Lower leg skin (tissue), 4 donors: ENCODE data around the gene HLA-B. TPM values are rescaled to one million over a fixed set of nuclear protein-coding genes. Genes with fewer than 3 reads are reported as not detected.
A peak's percentile ranks its signal among the peaks of the same experiment; 100 is the strongest.

ENCODE experiments used
- DNase-seq, 2 donors: peaks; one replicate each; pipeline ENCODE4 v3.0.0-alpha.2; 2019; ENCODE audit warnings: low spot score in 2 of 2
- H3K4me3 ChIP-seq: fragments of 200-600 bp; sonication (generic); 2 replicates; pipeline ENCODE4 v1.5.1; 2017; ENCODE audit warnings: mild to moderate bottlenecking, low read depth; ENCODE audit not compliant: poor library complexity, severe bottlenecking
- POLR2A ChIP-seq, 2 donors: fragments of 450-650 bp; IDR thresholded peaks; one replicate each; pipeline ENCODE4 v1.6.1; 2016 to 2017; ENCODE audit warnings: antibody characterized with exemption in 2 of 2, mild to moderate bottlenecking in 1 of 2, moderate library complexity in 1 of 2
- WGBS, 2 donors: methylation state at CpG; one replicate each; pipeline ENCODE4 v1.1.5; 2018; 5-methylcytosine and 5-hydroxymethylcytosine counted together
- intact Hi-C: fragments of 100-400 bp; cut with DNase I; formaldehyde crosslinking; loops from one replicate; pipeline ENCODE4 v1.15.0; 2023; ENCODE audit warnings: low total_unique reads
- total RNA-seq, 4 donors: library from RNA; depleted of rRNA; stranded (reverse); fragments of >200 nt; gene quantifications; one replicate each; pipeline ENCODE4 v1.1.0, GENCODE V29; 2016
- TF ChIP-seq, protein P1 (sequence below), 3 donors: fragments of 450-650 bp; IDR thresholded peaks; one replicate each; pipeline ENCODE4 v1.5.1; 2016; ENCODE audit warnings: antibody characterized with exemption in 3 of 3, mild to moderate bottlenecking in 3 of 3, moderate library complexity in 2 of 3

The HLA-B gene
- total RNA-seq, 4 donors from 2014 or later: 1,061 to 2,090 (median 1,325) TPM

DNA sequence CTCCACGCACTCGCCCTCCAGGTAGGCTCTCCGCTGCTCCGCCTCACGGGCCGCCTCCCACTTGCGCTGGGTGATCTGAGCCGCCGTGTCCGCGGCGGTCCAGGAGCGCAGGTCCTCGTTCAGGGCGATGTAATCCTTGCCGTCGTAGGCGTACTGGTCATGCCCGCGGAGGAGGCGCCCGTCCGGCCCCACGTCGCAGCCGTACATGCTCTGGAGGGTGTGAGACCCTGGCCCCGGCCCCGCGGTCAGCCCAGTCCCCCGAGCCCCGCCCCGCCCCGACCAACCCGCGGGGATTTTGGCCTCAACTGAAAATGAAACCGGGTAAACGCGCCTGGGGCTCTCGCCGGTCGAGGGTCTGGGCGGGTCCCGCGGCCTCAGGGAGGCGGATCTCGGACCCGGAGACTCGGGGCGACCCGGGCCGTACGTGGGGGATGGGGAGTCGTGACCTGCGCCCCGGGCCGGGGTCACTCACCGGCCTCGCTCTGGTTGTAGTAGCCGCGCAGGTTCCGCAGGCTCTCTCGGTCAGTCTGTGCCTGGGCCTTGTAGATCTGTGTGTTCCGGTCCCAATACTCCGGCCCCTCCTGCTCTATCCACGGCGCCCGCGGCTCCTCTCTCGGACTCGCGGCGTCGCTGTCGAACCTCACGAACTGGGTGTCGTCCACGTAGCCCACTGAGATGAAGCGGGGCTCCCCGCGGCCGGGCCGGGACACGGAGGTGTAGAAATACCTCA is 598 bp downstream of the HLA-B start:
- H3K4me3 ChIP-seq: peak overlapping the region; percentile 60
- WGBS, 2 donors: 1% methylated on average over 36 of the region's 83 CpGs; no CpG with 5 or more reads in 1 of the 2 donors
- DNase-seq: no peak
- intact Hi-C loops: loop anchor here (10.0 kb wide), 1 partner anchor 82 kb away; the partner anchor contains the start of gene HLA-C
- TF ChIP-seq POLR2A (IDR thresholded peaks at IDR 0.05): no peak
- TF ChIP-seq, protein P1, sequence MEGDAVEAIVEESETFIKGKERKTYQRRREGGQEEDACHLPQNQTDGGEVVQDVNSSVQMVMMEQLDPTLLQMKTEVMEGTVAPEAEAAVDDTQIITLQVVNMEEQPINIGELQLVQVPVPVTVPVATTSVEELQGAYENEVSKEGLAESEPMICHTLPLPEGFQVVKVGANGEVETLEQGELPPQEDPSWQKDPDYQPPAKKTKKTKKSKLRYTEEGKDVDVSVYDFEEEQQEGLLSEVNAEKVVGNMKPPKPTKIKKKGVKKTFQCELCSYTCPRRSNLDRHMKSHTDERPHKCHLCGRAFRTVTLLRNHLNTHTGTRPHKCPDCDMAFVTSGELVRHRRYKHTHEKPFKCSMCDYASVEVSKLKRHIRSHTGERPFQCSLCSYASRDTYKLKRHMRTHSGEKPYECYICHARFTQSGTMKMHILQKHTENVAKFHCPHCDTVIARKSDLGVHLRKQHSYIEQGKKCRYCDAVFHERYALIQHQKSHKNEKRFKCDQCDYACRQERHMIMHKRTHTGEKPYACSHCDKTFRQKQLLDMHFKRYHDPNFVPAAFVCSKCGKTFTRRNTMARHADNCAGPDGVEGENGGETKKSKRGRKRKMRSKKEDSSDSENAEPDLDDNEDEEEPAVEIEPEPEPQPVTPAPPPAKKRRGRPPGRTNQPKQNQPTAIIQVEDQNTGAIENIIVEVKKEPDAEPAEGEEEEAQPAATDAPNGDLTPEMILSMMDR (IDR thresholded peaks at IDR 0.05): no peak

DNA sequence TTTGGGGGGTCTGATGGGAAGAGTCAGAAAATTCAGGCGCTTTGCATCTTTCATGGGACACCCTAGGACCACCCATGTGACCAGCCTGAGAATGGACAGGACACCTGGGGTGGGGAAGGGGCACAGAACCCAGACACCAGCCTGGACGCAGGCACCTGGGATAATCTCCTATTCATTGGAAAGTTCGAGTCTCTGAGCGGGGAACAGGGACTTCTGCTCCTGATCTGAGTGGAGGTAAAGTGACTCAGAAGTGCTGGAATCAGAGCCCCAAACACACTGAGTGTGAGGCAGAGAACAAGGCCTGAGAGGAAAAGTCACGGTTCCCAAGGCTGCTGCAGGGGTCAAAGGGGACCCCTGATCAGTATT is 1.4 kb downstream of the HLA-B start:
- TF ChIP-seq, protein P1 (IDR thresholded peaks at IDR 0.05): no peak
- TF ChIP-seq POLR2A (IDR thresholded peaks at IDR 0.05): no peak
- WGBS, 2 donors: 47 to 50% methylated on average over 5 of the region's 5 CpGs
- intact Hi-C loops: loop anchor here (10.0 kb wide), 1 partner anchor 81 kb away; the partner anchor contains the start of gene HLA-C
- no peak for DNase-seq
- peak overlapping the region; percentile 9 for H3K4me3 ChIP-seq

DNA sequence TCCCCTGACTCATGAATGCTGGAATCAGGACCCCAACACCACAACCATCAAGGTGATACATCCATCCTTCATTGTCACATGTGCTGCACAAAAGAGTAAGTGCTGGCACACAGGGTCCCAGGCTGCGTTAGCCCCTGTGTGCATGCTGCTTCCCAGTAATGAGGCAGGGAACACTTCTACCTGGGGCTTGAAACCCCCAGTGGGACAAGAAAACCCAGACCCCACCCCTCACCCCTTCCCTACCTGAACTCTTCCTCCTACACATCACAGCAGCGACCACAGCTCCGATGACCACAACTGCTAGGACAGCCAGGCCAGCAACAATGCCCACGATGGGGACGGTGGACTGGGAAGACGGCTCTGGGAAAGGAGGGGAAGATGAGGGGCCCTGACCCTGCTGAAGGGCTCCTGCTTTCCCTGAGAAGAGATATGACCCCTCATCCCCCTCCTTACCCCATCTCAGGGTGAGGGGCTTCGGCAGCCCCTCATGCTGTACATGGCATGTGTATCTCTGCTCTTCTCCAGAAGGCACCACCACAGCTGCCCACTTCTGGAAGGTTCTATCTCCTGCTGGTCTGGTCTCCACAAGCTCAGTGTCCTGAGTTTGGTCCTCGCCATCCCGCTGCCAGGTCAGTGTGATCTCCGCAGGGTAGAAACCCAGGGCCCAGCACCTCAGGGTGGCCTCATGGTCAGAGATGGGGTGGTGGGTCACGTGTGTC is 2.0 kb downstream of the HLA-B start:
- TF ChIP-seq, protein P1 (IDR thresholded peaks at IDR 0.05): no peak
- TF ChIP-seq POLR2A (IDR thresholded peaks at IDR 0.05): no peak
- intact Hi-C loops: loop anchor here (10.0 kb wide), 1 partner anchor 80 kb away; the partner anchor contains the start of gene HLA-C
- peak overlapping the region; percentile 9 for H3K4me3 ChIP-seq
- WGBS, 2 donors: 65 to 76% methylated on average over 11 of the region's 11 CpGs
- DNase-seq: no peak

DNA sequence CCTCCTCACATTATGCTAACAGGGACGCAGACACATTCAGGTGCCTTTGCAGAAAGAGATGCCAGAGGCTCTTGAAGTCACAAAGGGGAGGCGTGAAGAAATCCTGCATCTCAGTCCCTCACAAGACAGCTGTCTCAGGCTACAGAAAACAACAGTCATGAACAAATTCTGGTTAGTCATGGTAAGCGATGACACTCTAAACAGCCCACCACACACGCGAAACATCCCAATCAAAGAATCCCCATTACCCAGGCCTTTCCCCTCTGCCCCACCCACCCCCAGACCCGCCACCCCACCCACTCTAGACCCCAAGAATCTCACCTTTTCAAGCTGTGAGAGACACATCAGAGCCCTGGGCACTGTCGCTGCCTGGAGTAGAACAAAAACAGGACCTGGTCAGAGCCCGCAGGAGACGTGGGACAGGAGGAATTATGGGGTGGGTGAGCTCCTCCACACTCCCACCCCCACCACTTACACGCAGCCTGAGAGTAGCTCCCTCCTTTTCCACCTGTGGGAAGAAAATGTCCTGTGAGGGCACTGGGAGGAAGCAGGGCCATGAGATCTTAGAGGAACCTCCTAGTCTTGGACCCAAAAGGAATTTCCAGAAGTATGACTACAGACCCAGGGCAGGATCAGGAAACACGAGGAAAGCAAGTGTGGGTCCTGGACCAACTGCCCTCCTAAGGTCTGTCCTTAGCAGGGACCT is 2.7 kb downstream of the HLA-B start:
- 55 to 68% methylated on average over 10 to 11 of the region's 11 CpGs for WGBS, 2 donors
- DNase-seq: no peak
- intact Hi-C loops: loop anchor here (10.0 kb wide), 1 partner anchor 80 kb away; the partner anchor contains the start of gene HLA-C

DNA sequence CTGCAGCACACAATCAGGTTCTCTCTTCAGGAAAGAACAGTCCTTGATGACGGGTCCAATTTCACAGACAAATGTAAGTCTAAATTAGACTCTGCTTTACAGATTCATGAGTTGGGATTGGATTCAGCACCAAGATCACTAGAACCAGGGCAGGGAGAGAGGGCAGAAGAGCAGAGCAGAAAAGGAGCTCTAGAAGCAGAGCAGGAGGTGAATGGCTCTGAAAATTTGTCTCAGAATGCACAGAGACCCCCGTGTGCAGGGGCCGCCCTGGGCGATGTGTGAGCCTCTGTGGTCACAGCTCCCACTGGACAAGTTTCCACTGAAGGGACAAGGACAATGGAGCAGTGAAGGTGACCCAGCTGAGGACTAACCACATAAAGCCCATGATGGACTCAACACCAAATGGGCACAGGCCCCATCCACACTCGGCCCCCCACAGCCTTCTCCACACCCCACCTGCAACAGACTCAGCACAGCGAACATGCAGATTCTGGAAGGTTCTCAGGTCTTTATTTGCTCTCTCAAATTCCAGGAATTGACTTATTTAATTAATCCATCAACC is 3.5 kb downstream of the HLA-B start:
- intact Hi-C loops: loop anchor here (10.0 kb wide), 1 partner anchor 79 kb away; the partner anchor contains the start of gene HLA-C
- no peak for DNase-seq
- no peak for TF ChIP-seq POLR2A (IDR thresholded peaks at IDR 0.05)
- TF ChIP-seq, protein P1 (IDR thresholded peaks at IDR 0.05): no peak
- WGBS, 2 donors: 64 to 73% methylated on average over 6 of the region's 6 CpGs
- H3K4me3 ChIP-seq: no peak overlapping the region

More for the DNA sequence above, 2.7 kb downstream of the HLA-B start:
- TF ChIP-seq POLR2A (IDR thresholded peaks at IDR 0.05): no peak
- TF ChIP-seq, protein P1 (IDR thresholded peaks at IDR 0.05): no peak
- H3K4me3 ChIP-seq: no peak overlapping the region
